AG10803 (cell line): ENCODE measurements around the gene ACTL10.

Experiments used
- DNase-seq: peaks from one replicate; pipeline ENCODE4 v3.0.0; 2010; ENCODE audit warnings: low read depth
- H3K4me3 ChIP-seq: 2 replicates; pipeline ENCODE4 v1.5.1; 2011; ENCODE audit warnings: mild to moderate bottlenecking, low read length, control low read depth
- TF ChIP-seq, protein P1 (sequence below): conservative IDR thresholded peaks from 2 replicates; pipeline ENCODE4 v1.5.1; 2011; ENCODE audit warnings: mild to moderate bottlenecking, low read length, control low read depth, inconsistent platforms

Gene ACTL10

DNA sequence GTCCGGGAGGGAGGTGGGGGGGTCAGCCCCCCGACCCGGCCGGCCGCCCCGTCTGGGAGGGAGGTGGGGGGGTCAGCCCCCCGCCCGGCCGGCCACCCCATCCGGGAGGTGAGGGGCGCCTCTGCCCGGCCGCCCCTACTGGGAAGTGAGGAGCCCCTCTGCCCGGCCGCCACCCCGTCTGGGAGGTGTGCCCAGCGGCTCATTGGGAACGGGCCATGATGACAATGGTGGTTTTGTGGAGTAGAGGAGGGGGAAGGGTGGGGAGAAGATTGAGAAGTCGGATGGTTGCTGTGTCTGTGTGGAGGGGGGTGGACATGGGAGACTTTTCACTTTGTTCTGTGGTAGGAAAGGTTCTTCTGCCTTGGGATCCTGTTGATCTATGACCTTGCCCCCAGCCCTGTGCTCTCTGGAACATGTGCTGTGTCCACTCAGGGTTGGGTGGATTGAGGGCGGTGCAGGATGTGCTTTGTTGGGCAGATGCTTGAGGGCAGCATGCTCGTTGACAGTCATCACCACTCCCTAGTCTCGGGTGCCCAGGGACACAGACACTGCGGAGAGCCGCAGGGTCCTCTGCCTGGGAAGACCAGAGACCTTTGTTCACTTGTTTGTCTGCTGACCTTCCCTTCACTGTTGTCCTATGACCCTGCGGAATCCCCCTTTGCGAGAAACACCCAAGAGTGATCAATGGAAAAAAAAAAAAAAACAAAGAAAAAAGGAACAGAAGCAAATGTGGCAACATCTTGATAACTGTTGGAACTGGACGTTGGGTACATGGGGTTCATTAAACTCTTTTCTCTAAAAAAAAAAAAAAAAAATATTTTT is 35.1 kb downstream of the ACTL10 start:
- DNase-seq: no peak
- no peak overlapping the region for H3K4me3 ChIP-seq
- TF ChIP-seq, protein P1, sequence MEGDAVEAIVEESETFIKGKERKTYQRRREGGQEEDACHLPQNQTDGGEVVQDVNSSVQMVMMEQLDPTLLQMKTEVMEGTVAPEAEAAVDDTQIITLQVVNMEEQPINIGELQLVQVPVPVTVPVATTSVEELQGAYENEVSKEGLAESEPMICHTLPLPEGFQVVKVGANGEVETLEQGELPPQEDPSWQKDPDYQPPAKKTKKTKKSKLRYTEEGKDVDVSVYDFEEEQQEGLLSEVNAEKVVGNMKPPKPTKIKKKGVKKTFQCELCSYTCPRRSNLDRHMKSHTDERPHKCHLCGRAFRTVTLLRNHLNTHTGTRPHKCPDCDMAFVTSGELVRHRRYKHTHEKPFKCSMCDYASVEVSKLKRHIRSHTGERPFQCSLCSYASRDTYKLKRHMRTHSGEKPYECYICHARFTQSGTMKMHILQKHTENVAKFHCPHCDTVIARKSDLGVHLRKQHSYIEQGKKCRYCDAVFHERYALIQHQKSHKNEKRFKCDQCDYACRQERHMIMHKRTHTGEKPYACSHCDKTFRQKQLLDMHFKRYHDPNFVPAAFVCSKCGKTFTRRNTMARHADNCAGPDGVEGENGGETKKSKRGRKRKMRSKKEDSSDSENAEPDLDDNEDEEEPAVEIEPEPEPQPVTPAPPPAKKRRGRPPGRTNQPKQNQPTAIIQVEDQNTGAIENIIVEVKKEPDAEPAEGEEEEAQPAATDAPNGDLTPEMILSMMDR: no peak

DNA sequence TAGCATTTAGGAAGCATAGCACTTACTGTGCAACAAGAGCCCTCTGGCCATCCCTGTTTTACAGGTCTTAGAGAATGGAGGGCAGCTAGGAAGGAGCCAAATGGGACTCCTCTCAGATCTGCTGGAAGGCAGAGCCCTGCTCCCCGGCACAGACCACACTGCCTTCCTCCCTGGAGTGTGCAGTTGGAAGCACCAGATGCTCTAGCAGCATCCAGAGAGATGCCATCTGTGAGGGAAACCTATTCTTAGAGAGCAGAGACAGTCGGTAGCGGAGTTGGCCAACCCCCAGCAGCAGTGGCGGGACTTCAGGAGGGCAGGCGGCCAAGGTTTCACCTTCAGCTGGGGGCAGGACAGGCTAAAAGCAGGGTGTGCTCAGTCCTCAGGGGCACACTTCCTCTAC is 36.1 kb downstream of the ACTL10 start:
- no peak for DNase-seq
- no peak overlapping the region for H3K4me3 ChIP-seq
- TF ChIP-seq, protein P1: no peak

DNA sequence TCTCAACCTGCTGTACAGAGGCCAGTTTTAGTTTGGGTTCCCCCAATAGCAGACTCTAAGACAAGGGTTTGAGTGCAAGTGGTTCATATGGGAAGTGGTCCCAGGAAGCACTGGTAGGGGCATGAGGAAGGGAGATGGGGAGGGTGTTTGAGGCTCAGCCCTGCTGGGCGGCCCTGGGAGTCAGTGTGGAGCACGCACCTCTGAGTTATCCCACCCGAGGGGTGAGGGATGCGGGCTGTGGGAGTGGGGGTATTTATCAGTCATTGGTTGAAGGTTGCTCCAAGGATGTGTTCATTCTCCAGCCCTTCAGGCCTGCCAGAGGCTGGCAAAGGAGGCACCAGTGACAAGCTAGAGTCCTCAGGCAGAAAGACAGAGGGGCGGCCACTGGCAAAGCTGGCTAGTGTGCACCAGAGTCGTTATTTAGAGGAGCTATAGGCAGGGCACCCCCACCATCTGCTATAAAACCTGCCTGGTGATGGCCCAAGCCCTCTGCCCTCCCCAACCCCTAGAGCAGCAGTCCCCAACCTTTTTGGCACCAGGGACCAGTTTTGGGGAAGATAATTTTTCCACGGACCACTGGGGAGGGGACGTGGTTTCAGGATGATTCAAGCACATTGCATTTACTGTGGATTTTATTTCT is 36.9 kb downstream of the ACTL10 start:
- TF ChIP-seq, protein P1: no peak
- DNase-seq: no peak
- H3K4me3 ChIP-seq: no peak overlapping the region

DNA sequence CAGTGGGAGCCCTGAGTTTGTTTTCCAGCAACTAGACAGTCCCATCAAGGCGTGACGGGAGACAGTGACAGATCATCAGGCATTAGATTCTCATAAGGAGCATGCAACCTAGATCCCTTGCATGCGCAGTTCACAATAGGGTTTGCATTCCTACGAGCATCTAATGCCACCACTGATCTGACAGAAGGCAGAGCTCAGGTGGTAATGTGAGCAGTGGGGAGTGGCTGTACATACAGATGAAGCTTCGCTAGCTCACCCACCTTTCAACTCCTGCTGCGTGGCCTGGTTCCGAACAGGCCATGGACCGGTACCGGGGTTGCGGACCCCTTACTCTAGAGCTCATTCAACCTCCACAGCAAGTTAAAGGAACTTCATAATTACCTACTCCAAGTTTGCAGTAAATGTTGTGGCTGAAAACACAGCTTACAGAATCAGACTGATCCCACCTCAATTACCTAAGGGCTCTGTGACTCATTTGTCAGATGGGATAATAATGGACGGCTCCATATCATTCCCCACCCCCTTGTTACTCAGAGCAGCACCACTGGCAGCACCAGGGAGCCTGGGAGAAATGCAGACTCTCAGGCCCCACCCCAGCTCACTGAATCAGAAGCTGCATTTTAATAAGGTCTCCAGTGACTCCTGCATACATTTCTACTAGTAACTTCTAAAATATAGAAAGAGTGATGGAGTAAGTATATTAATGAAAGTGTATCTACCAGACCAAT is 37.6 kb downstream of the ACTL10 start:
- H3K4me3 ChIP-seq: no peak overlapping the region
- TF ChIP-seq, protein P1: no peak
- DNase-seq: no peak

GRCh38 chr20:33707668-33708067 is 40.9 kb downstream of the ACTL10 start:
- TF ChIP-seq, protein P1: no peak
- DNase-seq: no peak
- no peak overlapping the region for H3K4me3 ChIP-seq

DNA sequence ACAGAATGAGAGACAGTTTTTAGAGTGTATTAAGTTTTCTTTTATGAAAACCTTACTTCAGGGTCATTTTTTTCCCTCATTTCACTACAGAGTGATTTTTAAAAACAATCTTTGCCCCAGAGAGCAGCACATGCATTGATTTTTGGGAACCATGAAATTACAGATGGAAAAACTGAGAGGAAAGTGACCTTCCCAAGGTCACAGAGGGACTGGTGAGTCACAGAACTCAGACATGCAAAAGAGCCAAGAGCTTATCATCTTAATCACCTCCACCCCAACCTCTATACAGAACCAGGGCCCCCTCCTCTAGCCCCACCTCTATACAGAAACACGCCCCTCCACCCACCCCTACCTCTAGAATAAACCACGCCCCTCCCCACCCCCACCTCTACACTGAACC is 42.7 kb downstream of the ACTL10 start:
- TF ChIP-seq, protein P1: no peak
- H3K4me3 ChIP-seq: no peak overlapping the region
- no peak for DNase-seq
